Right lobe of liver (tissue), 4 donors: Measurements from ENCODE around the gene DLG2.

Source experiments
- POLR2A ChIP-seq: fragments of 450-650 bp; IDR thresholded peaks from one replicate; pipeline ENCODE4 v1.6.1; 2017; ENCODE audit warnings: antibody characterized with exemption, mild to moderate bottlenecking
- TF ChIP-seq, protein P1 (sequence below), 4 donors: fragments of 200-600 bp in 3 of 4; fragments of 450-650 bp in 1 of 4; IDR thresholded peaks; one replicate each; pipeline versions ENCODE4 v1.5.1 to v1.8.0; 2016 to 2022; ENCODE audit warnings: antibody characterized with exemption in 4 of 4, mild to moderate bottlenecking in 2 of 4
- donor health status: DM: no; HTN: no; CAD: no.
- donor health status: DM: no; HTN: no; CAD: no.
- donor health status: DM: no; HTN: yes; CAD: no.

DNA sequence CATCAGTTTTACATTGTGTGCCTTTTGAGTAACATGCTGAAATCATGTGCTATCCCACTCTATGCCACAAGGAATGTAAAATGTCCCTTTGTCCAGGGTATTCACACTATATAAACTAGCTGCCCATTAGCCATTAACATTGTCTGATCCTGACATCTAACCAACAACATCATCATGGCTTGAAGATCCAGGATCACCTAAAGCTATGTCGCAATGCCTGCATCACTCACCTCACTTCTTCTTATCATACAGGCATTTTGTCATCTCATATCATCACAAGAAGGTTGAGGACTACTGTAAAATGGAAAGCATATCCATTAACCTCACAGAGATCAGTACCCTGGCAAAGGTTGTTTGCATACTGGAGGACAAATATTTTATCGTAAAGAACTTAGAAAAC is 742.3 kb downstream of the DLG2 start:
- TF ChIP-seq, protein P1, sequence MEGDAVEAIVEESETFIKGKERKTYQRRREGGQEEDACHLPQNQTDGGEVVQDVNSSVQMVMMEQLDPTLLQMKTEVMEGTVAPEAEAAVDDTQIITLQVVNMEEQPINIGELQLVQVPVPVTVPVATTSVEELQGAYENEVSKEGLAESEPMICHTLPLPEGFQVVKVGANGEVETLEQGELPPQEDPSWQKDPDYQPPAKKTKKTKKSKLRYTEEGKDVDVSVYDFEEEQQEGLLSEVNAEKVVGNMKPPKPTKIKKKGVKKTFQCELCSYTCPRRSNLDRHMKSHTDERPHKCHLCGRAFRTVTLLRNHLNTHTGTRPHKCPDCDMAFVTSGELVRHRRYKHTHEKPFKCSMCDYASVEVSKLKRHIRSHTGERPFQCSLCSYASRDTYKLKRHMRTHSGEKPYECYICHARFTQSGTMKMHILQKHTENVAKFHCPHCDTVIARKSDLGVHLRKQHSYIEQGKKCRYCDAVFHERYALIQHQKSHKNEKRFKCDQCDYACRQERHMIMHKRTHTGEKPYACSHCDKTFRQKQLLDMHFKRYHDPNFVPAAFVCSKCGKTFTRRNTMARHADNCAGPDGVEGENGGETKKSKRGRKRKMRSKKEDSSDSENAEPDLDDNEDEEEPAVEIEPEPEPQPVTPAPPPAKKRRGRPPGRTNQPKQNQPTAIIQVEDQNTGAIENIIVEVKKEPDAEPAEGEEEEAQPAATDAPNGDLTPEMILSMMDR (IDR thresholded peaks at IDR 0.05): no peak
- no peak for TF ChIP-seq POLR2A
